Activated CD4-positive, alpha-beta T cell treated with anti-CD3 and anti-CD28 coated beads for 36 hours (primary cell): ENCODE data around the gene DCDC1. TPM values are rescaled to one million over a fixed set of nuclear protein-coding genes. Genes with fewer than 3 reads are reported as not detected.

Experiments used
- ATAC-seq: fragments of 200-7000 bp; cut with Tn5 transposase; one replicate; pipeline ENCODE4 v1.10.0; 2021; ENCODE audit warnings: mild to moderate bottlenecking, moderate library complexity
- CTCF ChIA-PET: fragments of 350-600 bp; sonication (Branson Sonifier 250); formaldehyde crosslinking; loops from one replicate; lab custom pipeline; 2021; ENCODE audit warnings: antibody characterized with exemption; lab: Charles Lee
- POLR2A ChIA-PET: fragments of 350-600 bp; sonication (Branson Sonifier 250); formaldehyde crosslinking; loops from one replicate; lab custom pipeline; 2021; ENCODE audit warnings: antibody characterized with exemption, inconsistent platforms; lab: Charles Lee
- DNase-seq: peaks from one replicate; pipeline ENCODE4 v3.0.0-alpha.2; 2020
- H3K27ac Mint-ChIP-seq: one replicate; pipeline ENCODE4 v1.8.0; 2021; ENCODE audit warnings: mixed read lengths
- H3K27me3 Mint-ChIP-seq: one replicate; pipeline ENCODE4 v1.8.0; 2021; ENCODE audit warnings: mixed read lengths
- H3K36me3 Mint-ChIP-seq: one replicate; pipeline ENCODE4 v1.8.0; 2021; ENCODE audit warnings: low read depth, mixed read lengths
- H3K4me1 Mint-ChIP-seq: one replicate; pipeline ENCODE4 v1.8.0; 2021; ENCODE audit warnings: mixed read lengths
- H3K4me3 Mint-ChIP-seq: one replicate; pipeline ENCODE4 v1.8.0; 2021; ENCODE audit warnings: mild to moderate bottlenecking, moderate library complexity, mixed read lengths
- H3K9me3 Mint-ChIP-seq: one replicate; pipeline ENCODE4 v1.8.0; 2021; ENCODE audit warnings: low read depth, mixed read lengths
- intact Hi-C, 2 experiments: fragments of 100-400 bp; cut with DNase I in 1 of 2; cut with micrococcal nuclease in 1 of 2; formaldehyde crosslinking; loops; one replicate each; pipeline versions ENCODE4 v1.14.2 to v1.15.1; 2022 to 2024; cut with DNase I, micrococcal nuclease
- total RNA-seq, 2 experiments: library from RNA; stranded (reverse); gene quantifications; one replicate each; pipeline ENCODE4 v1.2.3, GENCODE V29; 2021

The DCDC1 gene
- total RNA-seq, 2 experiments from 2014 or later = 0.23 to 0.32 TPM

- ATAC-seq = no peak
- intact Hi-C loops = no loop called here
Observed at GRCh38 chr11:31259797-31260196, 109.7 kb downstream of the DCDC1 start.

GRCh38 chr11:31254415-31254814 lies 115.1 kb downstream of the DCDC1 start:
- Mint-ChIP-seq H3K4me3 (no peak overlapping the region), H3K27ac (no peak overlapping the region), H3K36me3 (no peaks in the 10 kb centered on the region), H3K27me3 (peaks cover 10% of the 10 kb centered on the region), H3K4me1 (no peaks in the 10 kb centered on the region), H3K9me3 (no peaks in the 10 kb centered on the region)
- POLR2A ChIA-PET = no interaction called here
- DNase-seq = no peak
- CTCF ChIA-PET = interaction anchor here (1.1 to 1.3 kb wide), 2 partner anchors 12 to 14 kb away, joined by 4 to 5 read pairs; no protein-coding TSS in a partner anchor
- ATAC-seq = no peak
- intact Hi-C loops = no loop called here

More at GRCh38 chr11:31259797-31260196, 109.7 kb downstream of the DCDC1 start:
- no peak overlapping the region for H3K27ac Mint-ChIP-seq
- CTCF ChIA-PET = interaction anchor here (0.6 kb wide), 1 partner anchor 907 kb away, joined by 3 read pairs; no protein-coding TSS in a partner anchor
- H3K4me3 Mint-ChIP-seq = no peak overlapping the region
- no peaks in the 10 kb centered on the region for H3K4me1 Mint-ChIP-seq
- no peaks in the 10 kb centered on the region for H3K36me3 Mint-ChIP-seq
- no peaks in the 10 kb centered on the region for H3K9me3 Mint-ChIP-seq
- peaks cover 7% of the 10 kb centered on the region for H3K27me3 Mint-ChIP-seq
- POLR2A ChIA-PET = no interaction called here
- no peak for DNase-seq

GRCh38 chr11:31248768-31249167 lies 120.8 kb downstream of the DCDC1 start:
- Mint-ChIP-seq H3K36me3 (no peaks in the 10 kb centered on the region), H3K27me3 (peaks cover 9% of the 10 kb centered on the region), H3K27ac (no peak overlapping the region), H3K4me1 (no peaks in the 10 kb centered on the region), H3K4me3 (no peak overlapping the region), H3K9me3 (no peaks in the 10 kb centered on the region)
- ATAC-seq (no peak), DNase-seq (no peak)
- POLR2A ChIA-PET = no interaction called here
- intact Hi-C loops = loop anchor here in 1 of 2 experiments (10.0 kb wide), 1 partner anchor 926 kb away; no protein-coding TSS in a partner anchor
- CTCF ChIA-PET = no interaction called here

- ChIA-PET POLR2A (no interaction called here), CTCF (no interaction called here)
- intact Hi-C loops = loop anchor here in 1 of 2 experiments (10.0 kb wide), 1 partner anchor 927 kb away; no protein-coding TSS in a partner anchor
- Mint-ChIP-seq H3K36me3 (no peaks in the 10 kb centered on the region), H3K4me1 (no peaks in the 10 kb centered on the region), H3K4me3 (no peak overlapping the region), H3K9me3 (no peaks in the 10 kb centered on the region), H3K27me3 (peaks cover 9% of the 10 kb centered on the region), H3K27ac (no peak overlapping the region)
- DNase-seq (no peak), ATAC-seq (no peak)
Observed at GRCh38 chr11:31247321-31247720, 122.2 kb downstream of the DCDC1 start.

- no peak overlapping the region for H3K4me3 Mint-ChIP-seq
- H3K27me3 Mint-ChIP-seq = peaks cover 8% of the 10 kb centered on the region
- no peak for ATAC-seq
- H3K36me3 Mint-ChIP-seq = no peaks in the 10 kb centered on the region
- H3K9me3 Mint-ChIP-seq = no peaks in the 10 kb centered on the region
- ChIA-PET POLR2A (no interaction called here), CTCF (no interaction called here)
- no peaks in the 10 kb centered on the region for H3K4me1 Mint-ChIP-seq
- DNase-seq = no peak
- intact Hi-C loops = loop anchor here in 1 of 2 experiments (10.0 kb wide), 1 partner anchor 928 kb away; no protein-coding TSS in a partner anchor
- H3K27ac Mint-ChIP-seq = no peak overlapping the region
Observed at GRCh38 chr11:31246451-31247165, 122.9 kb downstream of the DCDC1 start.

GRCh38 chr11:31243706-31244105 lies 125.8 kb downstream of the DCDC1 start:
- CTCF ChIA-PET = interaction anchor here (1.0 to 3.6 kb wide), 5 partner anchors 8 to 714 kb away, joined by 3 to 15 read pairs (median 4); no protein-coding TSS in a partner anchor
- Mint-ChIP-seq H3K4me1 (no peaks in the 10 kb centered on the region), H3K27ac (no peak overlapping the region), H3K4me3 (no peak overlapping the region), H3K36me3 (no peaks in the 10 kb centered on the region), H3K9me3 (no peaks in the 10 kb centered on the region), H3K27me3 (peaks cover 3% of the 10 kb centered on the region)
- ATAC-seq = no peak
- DNase-seq = no peak
- POLR2A ChIA-PET = no interaction called here
- intact Hi-C loops = loop anchor here in 1 of 2 experiments (5.0 to 10.0 kb wide), 2 partner anchors 714 to 931 kb away; no protein-coding TSS in a partner anchor

- ChIA-PET CTCF (interaction anchor here (0.8 to 3.6 kb wide), 6 partner anchors 9 to 718 kb away, joined by 3 to 15 read pairs (median 6); no protein-coding TSS in a partner anchor), POLR2A (no interaction called here)
- ATAC-seq = no peak
- Mint-ChIP-seq H3K9me3 (no peaks in the 10 kb centered on the region), H3K4me3 (no peak overlapping the region), H3K27me3 (peaks cover 3% of the 10 kb centered on the region), H3K4me1 (no peaks in the 10 kb centered on the region), H3K27ac (no peak overlapping the region), H3K36me3 (no peaks in the 10 kb centered on the region)
- intact Hi-C loops = loop anchor here (1.0 to 10.0 kb wide), 6 partner anchors 630 to 1056 kb away; no protein-coding TSS in a partner anchor
- DNase-seq = peak; percentile 30
Observed at GRCh38 chr11:31240340-31240904, 129.1 kb downstream of the DCDC1 start.

- ATAC-seq = no peak
- no peak for DNase-seq
- H3K4me1 Mint-ChIP-seq = no peaks in the 10 kb centered on the region
- ChIA-PET CTCF (interaction anchor here (0.6 to 2.9 kb wide), 7 partner anchors 19 to 937 kb away, joined by 3 to 11 read pairs (median 5); no protein-coding TSS in a partner anchor), POLR2A (no interaction called here)
- H3K27ac Mint-ChIP-seq = no peak overlapping the region
- intact Hi-C loops = loop anchor here in 1 of 2 experiments (5.0 kb wide), 1 partner anchor 769 kb away; no protein-coding TSS in a partner anchor
- H3K4me3 Mint-ChIP-seq = no peak overlapping the region
- H3K9me3 Mint-ChIP-seq = no peaks in the 10 kb centered on the region
- H3K36me3 Mint-ChIP-seq = no peaks in the 10 kb centered on the region
- peaks cover 3% of the 10 kb centered on the region for H3K27me3 Mint-ChIP-seq
Observed at GRCh38 chr11:31237819-31238760, 131.4 kb downstream of the DCDC1 start.

- ATAC-seq (no peak), DNase-seq (no peak)
- ChIA-PET CTCF (interaction anchor here (1.2 to 2.9 kb wide), 4 partner anchors 48 to 816 kb away, joined by 3 to 11 read pairs (median 5); no protein-coding TSS in a partner anchor), POLR2A (no interaction called here)
- H3K4me3 Mint-ChIP-seq = no peak overlapping the region
- H3K36me3 Mint-ChIP-seq = no peaks in the 10 kb centered on the region
- H3K4me1 Mint-ChIP-seq = no peaks in the 10 kb centered on the region
- H3K9me3 Mint-ChIP-seq = no peaks in the 10 kb centered on the region
- H3K27ac Mint-ChIP-seq = no peak overlapping the region
- H3K27me3 Mint-ChIP-seq = peaks cover 3% of the 10 kb centered on the region
- intact Hi-C loops = loop anchor here in 1 of 2 experiments (5.0 kb wide), 1 partner anchor 771 kb away; no protein-coding TSS in a partner anchor
Observed at GRCh38 chr11:31236143-31236542, 133.4 kb downstream of the DCDC1 start.

- peaks cover 3% of the 10 kb centered on the region for H3K27me3 Mint-ChIP-seq
- ATAC-seq (no peak), DNase-seq (no peak)
- CTCF ChIA-PET = interaction anchor here (1.4 kb wide), 1 partner anchor 10 kb away, joined by 3 read pairs; no protein-coding TSS in a partner anchor
- no peaks in the 10 kb centered on the region for H3K36me3 Mint-ChIP-seq
- intact Hi-C loops = loop anchor here in 1 of 2 experiments (2.0 kb wide), 1 partner anchor 127 kb away; no protein-coding TSS in a partner anchor
- POLR2A ChIA-PET = no interaction called here
- H3K27ac Mint-ChIP-seq = no peak overlapping the region
- H3K9me3 Mint-ChIP-seq = no peaks in the 10 kb centered on the region
- no peaks in the 10 kb centered on the region for H3K4me1 Mint-ChIP-seq
- no peak overlapping the region for H3K4me3 Mint-ChIP-seq
Observed at GRCh38 chr11:31233425-31233824, 136.1 kb downstream of the DCDC1 start.
